DOHH2 (cell line): ENCODE data around the gene AKAP1.

Experiments used
- EZH2phosphoT487 ChIP-seq: fragments of 200-600 bp; sonication (generic); IDR thresholded peaks from 2 replicates; pipeline ENCODE4 v1.6.1; 2017; ENCODE audit warnings: borderline replicate concordance, mild to moderate bottlenecking, antibody characterized with exemption, low read length, moderate library complexity, mixed read lengths
- TF ChIP-seq, protein P1 (sequence below): fragments of 200-600 bp; sonication (generic); IDR thresholded peaks from one replicate; pipeline ENCODE4 v1.5.1; 2014; ENCODE audit warnings: antibody characterized with exemption, mild to moderate bottlenecking, low read depth, low read length; ENCODE audit not compliant: poor library complexity, severe bottlenecking

DNA sequence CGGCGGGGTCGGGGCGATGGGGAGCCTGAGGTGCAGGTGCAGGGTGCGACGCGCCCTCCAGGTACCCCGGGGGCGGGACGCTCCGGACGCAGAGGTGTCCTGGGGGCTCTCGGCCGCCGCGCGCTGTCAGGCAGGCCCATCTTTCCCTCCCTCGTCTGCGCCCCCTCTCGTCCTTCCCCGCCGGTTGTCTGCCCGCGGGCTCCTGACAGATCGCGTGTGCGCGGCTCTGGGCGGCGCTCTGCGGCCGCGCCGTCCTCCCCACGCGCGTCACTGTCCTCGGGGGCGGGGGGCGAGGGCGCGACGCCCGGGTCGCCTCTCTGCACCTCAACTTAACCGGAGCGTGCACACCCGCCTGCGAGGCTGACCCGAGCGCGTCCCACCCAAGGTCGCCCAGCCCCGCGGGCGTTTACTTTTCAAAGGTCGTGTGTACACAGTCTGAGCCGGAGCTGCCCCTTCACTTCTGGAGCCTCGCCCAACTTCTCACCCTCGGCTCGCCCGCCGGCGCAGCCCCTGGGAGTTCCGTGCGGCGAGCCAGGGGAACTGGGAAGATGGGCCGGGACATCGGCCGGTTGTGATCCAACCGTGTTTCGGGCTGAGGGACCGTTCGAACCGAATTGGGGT, 512 bp downstream of the AKAP1 start:
- TF ChIP-seq, protein P1, sequence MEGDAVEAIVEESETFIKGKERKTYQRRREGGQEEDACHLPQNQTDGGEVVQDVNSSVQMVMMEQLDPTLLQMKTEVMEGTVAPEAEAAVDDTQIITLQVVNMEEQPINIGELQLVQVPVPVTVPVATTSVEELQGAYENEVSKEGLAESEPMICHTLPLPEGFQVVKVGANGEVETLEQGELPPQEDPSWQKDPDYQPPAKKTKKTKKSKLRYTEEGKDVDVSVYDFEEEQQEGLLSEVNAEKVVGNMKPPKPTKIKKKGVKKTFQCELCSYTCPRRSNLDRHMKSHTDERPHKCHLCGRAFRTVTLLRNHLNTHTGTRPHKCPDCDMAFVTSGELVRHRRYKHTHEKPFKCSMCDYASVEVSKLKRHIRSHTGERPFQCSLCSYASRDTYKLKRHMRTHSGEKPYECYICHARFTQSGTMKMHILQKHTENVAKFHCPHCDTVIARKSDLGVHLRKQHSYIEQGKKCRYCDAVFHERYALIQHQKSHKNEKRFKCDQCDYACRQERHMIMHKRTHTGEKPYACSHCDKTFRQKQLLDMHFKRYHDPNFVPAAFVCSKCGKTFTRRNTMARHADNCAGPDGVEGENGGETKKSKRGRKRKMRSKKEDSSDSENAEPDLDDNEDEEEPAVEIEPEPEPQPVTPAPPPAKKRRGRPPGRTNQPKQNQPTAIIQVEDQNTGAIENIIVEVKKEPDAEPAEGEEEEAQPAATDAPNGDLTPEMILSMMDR: no peak
- no peak for TF ChIP-seq EZH2phosphoT487
